HCEC 1CT (cell line): Measurements from ENCODE around the gene SMIM36.
"Not testable (repeated sequence)": the region's sequence is repeated elsewhere in the genome, so short reads cannot be mapped to it uniquely, and the experiment has no call there.

ENCODE experiments used
- DNase-seq: peaks from one replicate; pipeline ENCODE4 v3.0.0-alpha.2; 2017

Gene SMIM36

DNA sequence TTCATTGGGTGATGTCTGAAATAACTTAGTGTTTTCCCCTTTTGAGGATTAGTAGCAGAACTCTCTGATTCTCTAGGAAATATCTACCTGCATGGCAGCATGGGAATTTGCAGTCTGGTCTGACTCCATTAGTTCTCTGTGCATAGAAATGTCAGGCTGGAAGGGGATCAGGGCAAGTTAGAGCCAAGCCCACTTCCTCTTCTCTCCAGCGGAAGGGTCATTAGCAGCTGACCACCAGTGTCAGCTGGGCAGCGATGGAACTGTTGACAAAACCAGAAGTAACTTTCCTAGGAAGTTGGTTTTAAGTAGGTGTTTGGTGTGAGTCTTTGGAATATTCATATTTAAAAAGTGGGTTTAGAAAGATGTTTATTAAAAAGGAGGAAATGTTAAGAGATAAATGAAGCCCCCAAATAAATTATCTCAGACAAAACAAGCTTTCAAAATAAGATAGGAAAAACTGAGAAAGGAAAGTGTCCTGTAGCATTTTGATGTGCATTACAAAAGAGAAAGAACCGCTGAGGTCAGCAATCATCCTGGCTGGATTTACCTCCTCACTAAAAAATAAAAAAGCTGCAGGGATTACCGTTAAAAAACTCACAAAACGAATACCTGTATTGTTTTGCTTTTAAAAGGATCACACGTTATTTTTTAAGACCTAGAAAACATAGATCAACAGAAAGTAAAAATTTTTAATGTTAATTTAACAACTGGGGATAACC, 57.3 kb downstream of the SMIM36 start:
- no peak for DNase-seq

DNA sequence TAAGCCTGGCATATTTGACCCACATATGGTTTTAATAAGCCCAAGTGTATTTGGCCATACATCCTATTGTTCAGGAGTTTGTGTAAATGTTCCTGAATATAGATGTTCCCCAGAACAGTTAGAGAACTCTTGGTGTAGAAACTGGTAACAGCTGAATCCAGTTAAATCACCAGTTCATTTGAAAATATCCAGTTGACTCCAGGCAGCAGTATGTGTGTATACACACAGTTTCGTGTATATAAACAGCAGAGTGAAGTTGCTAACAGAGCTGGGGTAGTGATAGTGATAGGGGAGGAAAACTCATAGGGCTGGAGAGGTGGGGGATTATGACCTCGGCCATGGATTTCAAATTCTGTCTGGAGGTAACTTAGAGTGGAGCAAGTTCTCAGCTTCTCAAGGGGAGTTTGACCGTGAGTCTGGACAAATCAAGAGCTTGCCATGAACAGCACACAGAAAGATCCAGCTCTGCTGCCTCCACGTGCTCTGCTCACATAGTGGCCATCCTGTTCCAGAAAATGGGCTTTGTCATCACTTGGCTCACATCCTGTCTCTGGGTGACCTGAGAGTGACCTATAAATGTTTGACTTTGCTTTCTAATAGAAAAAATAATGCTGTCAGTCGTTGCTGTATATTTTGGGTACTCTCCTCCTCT, 59.0 kb downstream of the SMIM36 start:
- peak; percentile 86 for DNase-seq

DNA sequence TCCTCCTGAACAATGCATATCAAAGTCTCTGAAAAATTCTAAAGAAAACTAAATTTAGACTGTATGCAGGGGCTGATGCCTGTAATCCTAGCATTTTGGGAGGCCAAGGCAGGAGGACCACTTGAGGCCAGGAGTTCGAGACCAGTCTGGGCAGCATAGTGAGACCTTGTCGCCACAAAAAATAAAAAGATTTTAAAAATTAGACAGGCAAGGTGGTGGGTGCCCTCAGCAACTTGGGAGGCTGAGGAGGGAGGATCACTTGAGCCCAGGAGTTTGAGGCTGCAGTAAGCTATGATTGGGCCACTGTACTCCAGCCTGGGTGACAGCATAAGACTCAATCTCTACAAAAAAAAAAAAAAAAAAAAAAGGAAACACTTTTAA, 59.5 kb downstream of the SMIM36 start:
- no peak for DNase-seq

DNA sequence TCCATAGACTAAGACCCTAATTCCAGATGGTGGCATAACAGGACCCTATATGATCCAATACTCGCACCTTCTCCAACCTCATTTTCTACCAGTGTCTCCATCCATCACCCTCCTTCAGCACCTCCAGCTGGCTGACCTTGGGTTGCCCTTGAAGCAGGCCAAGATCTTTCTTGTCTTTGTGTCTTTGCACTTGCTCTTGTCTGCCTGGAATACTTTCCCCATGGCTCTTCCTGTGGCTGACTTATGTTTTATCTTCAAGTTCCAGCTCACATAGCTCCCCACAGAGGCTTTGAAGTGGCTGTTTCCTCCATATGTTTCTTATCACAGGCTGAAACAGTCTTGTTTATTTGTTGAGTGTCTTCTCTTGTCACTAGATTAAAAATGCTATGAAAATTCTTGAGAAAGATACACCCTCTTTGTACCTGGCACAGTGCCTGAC, 60.0 kb downstream of the SMIM36 start:
- DNase-seq, result peak; percentile 69

DNA sequence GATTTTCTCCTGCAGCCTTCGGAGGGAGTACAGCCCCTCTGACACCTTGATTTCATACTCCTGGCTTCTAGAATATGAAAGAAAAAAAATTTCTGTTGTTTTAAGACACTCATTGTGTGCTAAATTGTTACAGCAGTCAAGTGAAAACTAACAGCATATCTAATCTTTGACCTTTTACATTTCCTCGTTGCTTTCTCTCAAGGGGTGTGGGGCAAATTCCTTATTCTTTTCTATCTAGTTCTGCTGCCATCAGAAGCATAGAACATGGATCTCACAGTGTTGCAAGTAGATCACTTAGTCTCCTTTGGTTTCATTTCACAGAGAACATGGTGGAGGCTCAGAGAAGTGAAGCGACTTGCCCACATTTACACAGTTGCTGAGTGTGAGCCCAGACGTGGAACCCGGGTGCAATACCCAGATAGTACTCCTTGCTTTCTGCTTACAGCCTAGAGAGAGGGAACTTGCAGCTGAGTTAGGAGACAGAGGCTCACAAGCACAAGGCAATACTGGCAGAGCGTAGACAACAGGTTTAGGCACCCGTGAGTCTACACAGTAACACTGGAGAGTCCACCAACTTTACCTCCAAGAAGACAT, 60.9 kb downstream of the SMIM36 start:
- no peak for DNase-seq

DNA sequence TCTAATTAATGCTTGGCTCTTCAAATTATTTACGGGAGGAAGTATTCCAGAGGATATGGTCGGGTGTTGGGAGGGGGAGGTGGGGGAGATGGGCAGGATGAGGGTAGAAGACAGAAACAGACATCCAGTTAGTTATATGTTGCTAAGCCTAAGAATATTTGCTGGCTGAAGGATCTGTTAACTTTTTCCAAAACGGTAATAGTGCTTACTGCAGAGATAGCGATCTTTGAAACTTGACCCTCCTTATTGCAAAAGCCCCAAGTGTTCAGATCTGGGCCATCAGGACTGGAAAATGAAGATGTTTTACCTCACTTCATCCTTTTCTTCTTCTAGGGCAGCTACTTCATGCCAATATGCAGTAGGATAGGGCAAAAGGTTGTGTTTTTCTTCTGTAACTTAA, 62.6 kb downstream of the SMIM36 start:
- peak; percentile 62 for DNase-seq

DNA sequence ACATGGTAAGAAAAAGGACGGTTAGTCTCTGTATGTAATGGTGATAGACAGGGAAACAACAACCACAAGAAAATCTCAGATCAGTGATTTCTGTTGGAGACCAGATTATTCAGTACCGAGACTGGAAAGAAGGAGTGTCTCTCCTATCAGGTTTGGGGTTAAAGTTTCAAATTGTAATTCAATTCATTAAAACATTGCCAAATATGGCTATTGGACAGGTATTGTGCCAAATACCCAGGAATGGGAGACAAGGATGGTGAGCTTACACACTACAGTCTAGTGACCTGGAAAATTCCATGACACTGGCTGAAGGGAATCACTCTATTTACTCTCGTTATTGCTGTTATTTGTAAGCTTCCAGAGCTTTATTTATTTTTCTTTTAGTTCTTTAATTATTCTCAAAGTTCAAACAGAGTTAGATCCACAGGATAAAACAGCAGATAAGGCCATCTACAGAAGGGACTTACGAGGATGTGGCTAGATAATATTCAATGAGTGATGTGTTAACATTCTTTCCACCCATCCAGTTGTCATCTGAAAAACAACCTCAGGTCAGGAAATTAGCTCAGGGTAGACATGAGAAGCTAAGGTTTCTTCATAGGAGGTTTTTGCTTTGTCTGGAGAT, 64.6 kb downstream of the SMIM36 start:
- no peak for DNase-seq

DNA sequence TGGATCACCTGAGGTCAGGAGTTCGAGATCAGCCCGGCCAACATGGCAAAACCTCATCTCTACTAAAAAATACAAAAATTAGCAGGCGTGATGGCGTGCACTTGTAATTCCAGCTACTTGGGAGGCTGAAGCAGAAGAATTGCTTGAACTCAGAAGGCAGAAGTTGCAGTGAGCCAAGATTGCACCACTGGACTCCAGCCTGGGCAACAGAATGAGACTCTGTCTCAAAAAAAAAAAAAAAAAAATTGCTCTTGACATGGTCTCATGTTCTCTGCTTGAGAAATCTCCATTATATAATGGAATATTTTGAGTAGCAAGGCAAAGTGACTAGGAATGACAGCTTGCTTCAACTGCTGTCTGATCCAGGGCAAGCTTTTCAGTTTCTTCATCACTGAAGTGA, 65.2 kb downstream of the SMIM36 start:
- not testable (repeated sequence) for DNase-seq

DNA sequence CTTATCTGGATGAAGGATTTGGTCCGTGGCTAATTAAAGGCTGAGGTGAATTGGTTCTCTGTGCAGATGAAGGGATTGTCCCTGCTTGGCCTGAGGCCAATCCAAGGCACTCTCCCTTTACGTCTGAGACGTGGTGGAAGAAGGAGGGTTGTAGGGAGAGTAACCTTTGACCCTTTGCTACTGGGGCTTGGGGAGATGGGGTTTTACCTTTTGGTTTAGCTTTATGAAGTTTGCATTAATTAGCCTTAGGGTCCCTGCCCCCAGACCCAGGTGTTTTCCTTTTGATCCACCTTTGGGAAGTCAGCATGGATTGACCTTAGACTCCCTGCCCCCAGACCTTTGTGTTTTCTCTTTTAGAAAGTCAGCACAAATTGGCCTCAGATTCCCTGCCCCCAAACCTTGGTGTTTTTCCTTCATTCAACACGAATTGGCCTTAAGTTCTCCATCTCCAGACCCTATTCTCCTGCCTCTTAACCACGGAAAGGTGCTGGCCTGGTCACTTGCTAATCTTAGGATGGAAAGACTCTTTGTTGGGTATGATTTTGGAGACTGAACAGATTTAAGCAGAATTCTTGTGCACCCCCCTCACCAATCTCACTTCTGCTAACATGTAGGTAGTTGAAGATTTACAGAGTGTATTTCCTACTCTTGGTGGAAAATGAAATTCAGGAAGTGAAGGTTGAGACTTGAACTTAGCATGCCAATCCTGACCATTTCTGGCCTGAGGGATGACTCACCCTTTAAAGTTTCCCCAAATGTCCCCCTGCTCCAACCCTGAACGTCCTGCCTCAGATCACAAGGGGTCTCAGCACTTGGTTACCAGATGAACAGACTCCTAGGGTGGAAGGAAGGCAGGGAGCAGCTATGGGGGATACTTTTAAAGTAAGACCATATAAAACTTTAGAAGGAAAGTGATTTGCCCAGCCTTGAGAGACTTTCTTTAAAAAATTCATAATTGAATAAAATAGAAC, 66.5 kb downstream of the SMIM36 start:
- peak; percentile 76 for DNase-seq

DNA sequence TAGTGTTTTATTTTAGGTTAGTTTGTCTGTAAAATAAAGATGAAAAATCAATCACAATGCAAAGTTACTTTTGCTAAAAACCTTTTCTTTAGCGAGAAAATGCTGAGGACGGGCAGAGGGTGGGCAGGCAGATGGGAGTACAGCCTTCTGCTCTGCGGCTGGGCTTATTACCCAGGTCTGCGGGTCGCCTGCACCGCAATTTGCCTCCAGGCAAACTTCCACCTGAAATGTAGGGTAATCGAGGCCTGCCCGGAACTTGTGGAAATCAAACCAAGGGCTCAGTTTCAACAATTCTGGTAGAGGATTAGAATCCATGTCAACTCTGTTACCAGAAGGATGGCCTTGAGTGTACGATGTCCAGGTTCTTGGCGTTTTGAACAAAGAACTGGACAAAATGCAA, 67.3 kb downstream of the SMIM36 start:
- no peak for DNase-seq

DNA sequence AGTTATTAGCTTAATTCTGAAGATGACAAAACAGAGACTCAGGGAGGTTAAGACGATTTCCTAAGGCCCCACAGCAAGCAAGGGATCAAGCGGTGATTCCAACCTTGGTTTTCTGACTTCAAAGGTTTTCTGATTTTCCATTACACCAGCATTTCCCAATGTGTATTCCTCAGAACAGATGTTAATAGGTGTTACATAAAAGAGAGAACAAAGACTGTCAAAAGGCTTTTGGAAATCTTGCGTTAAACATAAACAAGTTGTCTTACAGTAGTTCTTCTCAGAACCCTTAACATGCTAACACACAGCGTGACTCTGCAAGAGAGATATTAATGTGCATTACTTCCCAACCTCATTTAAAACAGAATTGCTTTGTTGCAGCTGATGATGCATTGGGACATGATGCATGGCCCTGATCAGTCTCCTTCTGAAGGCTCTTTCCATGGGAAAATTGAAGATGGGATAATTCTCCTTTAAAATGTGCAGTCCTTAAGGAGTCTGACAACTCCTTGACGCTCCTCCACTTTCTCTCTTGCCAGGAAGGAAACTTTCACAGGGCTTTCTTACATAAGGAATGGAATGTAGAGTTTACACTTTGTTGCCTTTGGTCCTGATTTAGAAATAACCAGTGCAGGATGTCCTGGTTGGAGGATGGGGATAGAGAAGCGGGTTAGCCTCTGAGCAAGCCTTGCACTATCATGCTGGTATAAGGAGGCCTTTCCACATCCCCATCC, 68.1 kb downstream of the SMIM36 start:
- DNase-seq, result peak; percentile 21

DNA sequence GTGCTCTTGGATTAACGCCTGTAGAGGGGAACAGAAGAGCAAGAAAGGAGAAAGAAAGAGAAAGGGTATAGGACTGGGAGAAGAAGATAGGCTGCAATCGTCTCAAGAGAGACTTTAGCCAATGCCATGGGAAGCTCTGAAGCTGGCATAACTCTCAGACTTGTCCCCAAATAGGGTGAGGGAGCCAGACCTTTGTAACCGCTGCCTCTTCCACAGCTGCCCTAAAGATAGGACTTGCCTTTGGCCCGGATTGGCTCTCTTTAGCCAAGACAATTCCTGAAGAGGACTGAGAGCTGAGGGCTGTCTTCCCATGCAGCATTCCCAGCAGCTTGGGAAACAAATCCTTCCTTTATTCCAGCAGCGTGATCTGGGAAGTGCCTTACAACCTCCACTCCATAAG, 68.8 kb downstream of the SMIM36 start:
- DNase-seq, result no peak

DNA sequence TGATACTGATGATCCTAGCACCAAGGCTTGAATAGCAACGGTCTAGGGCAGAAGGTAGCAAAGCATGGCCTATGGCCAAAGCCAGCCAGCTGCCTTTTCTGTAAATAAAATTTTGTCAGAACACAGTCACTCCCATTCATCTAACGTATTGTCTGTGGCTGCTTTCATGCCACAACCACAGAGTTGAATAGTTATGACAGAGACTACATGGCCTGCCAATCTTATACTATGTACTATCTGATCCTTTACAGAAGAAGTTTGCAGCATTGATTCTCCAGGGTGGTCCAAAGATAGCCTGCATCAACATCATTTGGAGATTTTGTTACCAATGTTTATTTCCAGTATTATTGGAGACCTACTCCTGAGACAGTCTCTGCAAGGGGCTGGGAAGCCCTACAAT, 69.7 kb downstream of the SMIM36 start:
- no peak for DNase-seq

DNA sequence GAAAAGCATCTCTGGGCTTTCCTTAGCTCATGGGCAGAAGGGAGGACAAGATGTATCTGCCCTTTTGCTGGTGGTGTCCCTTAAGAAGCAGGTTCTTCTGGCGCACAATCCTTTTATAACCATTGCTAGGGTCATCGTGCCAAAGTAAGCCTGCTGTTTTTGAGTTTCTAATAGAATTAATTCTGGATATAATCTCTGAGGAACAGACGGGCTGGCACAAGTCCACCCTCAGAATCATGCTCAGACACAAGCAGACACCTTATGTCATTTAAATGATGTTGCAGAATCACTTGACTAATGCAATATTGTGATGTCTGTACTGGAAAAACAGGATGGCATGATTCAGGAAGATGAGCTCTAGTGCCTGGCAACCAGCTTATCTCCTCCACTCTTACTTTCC, 70.9 kb downstream of the SMIM36 start:
- no peak for DNase-seq

DNA sequence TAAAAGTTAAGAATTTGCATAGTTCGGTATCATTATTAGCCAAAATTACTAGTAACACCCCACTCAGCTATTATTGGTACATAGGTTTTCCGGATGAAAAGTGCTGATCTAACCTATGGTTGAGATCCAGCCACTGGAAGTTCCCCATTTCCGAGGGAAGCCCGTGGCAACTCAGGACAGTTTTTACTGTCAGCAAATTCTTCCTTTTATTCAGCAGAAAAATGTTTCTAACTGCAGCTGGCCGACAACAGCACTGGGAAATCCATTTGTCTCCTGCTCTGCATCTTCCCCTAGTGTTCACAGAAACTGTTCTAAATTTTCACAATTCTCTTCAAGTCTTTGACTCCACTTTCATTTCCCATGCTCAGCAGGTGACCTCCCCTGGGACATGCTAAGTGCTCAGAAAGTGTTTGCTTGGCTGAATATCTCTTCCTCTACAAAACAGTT, 74.1 kb downstream of the SMIM36 start:
- no peak for DNase-seq

DNA sequence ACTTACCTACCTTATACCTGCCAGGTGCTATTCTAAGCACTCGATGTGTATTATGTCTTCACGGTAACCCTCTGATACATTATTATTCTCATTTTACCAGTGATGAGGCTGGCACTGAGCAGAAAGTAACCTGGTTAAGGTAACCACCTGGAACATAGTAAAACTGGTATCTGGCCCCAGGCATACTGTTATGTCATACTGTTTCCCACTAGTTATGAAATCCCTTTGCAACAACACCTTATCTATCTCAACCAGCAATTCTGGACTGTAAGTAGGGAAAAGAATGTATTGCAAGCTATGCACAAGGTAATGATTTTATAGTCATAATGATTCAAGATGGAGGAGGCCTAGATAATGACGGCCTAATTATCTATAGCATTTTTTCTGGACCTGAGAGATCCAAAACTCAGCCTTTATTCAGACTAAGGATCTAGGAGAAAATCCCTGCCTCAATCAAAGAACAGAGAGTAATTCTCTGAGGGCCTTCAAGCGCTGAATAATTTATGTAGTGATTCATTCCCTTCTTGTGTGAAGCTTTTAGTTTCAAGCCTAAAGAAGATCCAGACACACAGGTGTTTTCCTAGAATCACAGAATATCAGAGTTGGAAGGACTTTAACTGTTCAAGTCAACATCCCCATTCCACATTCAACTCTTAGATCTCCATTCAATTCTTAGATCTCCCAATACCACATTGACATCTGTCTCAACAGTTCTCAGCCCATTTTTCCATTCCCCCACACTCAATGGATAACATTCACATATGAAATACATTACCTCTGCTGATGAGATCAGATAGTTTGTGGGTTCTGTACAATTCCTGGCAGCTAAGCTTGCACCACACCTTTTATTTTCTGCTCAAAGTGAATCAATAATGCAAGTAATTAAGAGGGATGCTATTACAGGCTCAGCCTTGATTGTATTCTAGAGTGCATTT, 74.8 kb downstream of the SMIM36 start:
- DNase-seq, result no peak

DNA sequence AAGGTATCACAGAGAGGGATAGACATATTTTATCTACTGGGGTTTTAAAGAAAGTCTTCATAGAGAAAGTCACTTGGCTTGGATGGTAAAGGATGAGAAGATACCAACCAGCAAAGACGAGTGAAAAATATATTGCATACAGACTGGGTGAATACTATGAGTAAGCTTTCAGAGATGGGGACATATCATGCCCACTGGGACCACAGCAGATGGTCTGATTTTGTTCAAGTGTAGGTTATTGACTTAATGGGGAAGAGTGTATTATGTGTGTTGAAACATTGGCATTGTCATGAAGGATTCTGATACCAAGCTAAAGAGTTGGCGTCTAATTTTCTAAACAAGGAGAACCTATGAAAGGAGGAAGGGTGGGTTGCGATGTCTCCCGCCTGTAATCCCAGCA, 75.8 kb downstream of the SMIM36 start:
- no peak for DNase-seq

DNA sequence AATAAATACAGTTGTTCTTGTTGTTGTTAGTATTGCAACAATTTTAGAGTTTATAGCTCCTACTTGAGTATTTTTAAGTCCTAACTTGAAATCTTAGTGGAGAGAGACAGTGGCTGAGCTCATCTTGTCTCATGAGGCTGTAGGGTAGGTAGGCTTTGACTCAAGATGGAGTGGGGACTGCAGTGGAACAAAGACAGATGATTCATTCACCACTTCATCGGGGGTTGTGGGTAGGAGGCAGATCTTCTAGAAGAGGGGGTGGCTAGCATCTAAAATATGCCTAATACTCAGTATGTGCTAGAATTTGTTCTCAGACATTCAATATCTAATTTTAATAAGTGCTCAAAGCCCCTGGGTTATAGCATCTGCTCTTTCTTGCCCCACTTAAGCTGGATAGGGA, 76.5 kb downstream of the SMIM36 start:
- no peak for DNase-seq

DNA sequence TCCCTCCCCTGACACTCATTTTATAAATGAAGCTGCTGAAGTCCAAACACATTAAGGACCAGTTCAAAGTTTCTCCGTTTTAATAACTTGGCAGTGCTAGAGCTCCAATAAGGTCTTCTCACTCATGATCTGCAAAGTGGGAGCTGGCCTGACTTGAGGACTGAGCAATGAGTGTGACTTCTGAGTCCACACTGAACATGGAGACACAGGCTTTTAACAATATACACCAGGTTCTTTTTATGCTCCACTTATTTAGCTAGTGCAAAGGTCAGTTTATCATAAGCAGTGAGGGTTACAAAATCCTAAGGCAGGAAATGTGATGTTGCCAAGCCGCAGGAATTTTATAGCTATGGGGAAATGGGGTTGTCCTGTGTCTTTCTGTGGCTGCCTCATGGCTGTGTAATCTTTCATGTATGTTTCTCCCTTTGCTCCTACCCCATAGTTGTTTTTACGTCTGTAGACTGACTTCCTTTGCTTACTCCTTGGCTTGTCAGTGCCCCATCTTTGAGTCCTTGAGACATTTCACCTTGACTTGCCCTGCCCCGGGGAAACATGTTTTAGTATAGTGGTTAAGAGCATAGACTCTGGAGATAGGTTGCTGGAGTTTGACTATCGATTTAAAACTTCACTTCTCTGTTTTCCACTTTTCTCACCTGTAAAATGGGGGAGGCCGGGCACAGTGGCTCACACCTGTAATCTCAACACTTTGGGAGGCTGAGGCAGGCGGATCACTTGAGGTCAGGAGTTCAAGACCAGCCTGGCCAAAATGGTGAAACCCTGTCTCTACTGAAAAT, 77.4 kb downstream of the SMIM36 start:
- peak; percentile 98 for DNase-seq
